CD4-positive, alpha-beta T cell treated with Interleukin-17A for 4 hours (primary cell): ENCODE data around the gene DYNC1I2.
"Not testable (repeated sequence)": the region's sequence is repeated elsewhere in the genome, so short reads cannot be mapped to it uniquely, and the experiment has no call there.

Experiments used
- DNase-seq: peaks from one replicate; pipeline ENCODE4 v3.0.0-alpha.2; 2020; ENCODE audit warnings: mixed read lengths

DYNC1I2 gene

GRCh38 chr2:171718720-171719119, 31.5 kb downstream of the DYNC1I2 start:
- no peak for DNase-seq

GRCh38 chr2:171719660-171720059, 32.4 kb downstream of the DYNC1I2 start:
- no peak for DNase-seq

- DNase-seq = no peak
Observed at GRCh38 chr2:171723716-171724683, 36.7 kb downstream of the DYNC1I2 start.

- no peak for DNase-seq
Observed at GRCh38 chr2:171726847-171727450, 39.7 kb downstream of the DYNC1I2 start.

GRCh38 chr2:171728989-171729951, 42.0 kb downstream of the DYNC1I2 start:
- DNase-seq = no peak

- DNase-seq = no peak
Observed at GRCh38 chr2:171729952-171730317, 42.7 kb downstream of the DYNC1I2 start.

GRCh38 chr2:171735991-171736710, 48.9 kb downstream of the DYNC1I2 start:
- no peak for DNase-seq

GRCh38 chr2:171741189-171741588, 53.9 kb downstream of the DYNC1I2 start:
- no peak for DNase-seq

- DNase-seq = no peak
Observed at GRCh38 chr2:171742760-171743159, 55.5 kb downstream of the DYNC1I2 start.

GRCh38 chr2:171745141-171745540, 57.9 kb downstream of the DYNC1I2 start:
- DNase-seq = no peak

- DNase-seq = no peak
Observed at GRCh38 chr2:171745806-171746205, 58.5 kb downstream of the DYNC1I2 start.

- no peak for DNase-seq
Observed at GRCh38 chr2:171747371-171747770, 60.1 kb downstream of the DYNC1I2 start.

GRCh38 chr2:171754254-171754939, 67.1 kb downstream of the DYNC1I2 start:
- no peak for DNase-seq

- not testable (repeated sequence) for DNase-seq
Observed at GRCh38 chr2:171758762-171759161, 71.5 kb downstream of the DYNC1I2 start.

GRCh38 chr2:171761176-171761575, 73.9 kb downstream of the DYNC1I2 start:
- not testable (repeated sequence) for DNase-seq

- no peak for DNase-seq
Observed at GRCh38 chr2:171762879-171763573, 75.8 kb downstream of the DYNC1I2 start.

GRCh38 chr2:171763602-171764001, 76.3 kb downstream of the DYNC1I2 start:
- DNase-seq = no peak

- DNase-seq = no peak
Observed at GRCh38 chr2:171771463-171771862, 84.2 kb downstream of the DYNC1I2 start.

- no peak for DNase-seq
Observed at GRCh38 chr2:171772373-171772772, 85.1 kb downstream of the DYNC1I2 start.

- not testable (repeated sequence) for DNase-seq
Observed at GRCh38 chr2:171774581-171774980, 87.3 kb downstream of the DYNC1I2 start.

GRCh38 chr2:171778515-171778914, 91.2 kb downstream of the DYNC1I2 start:
- no peak for DNase-seq
